GM19238 (cell line): ENCODE measurements around the gene SYNGR3.
"Not testable (repeated sequence)": the region's sequence is repeated elsewhere in the genome, so short reads cannot be mapped to it uniquely, and the experiment has no call there.

Experiments used
- DNase-seq: peaks from one replicate; pipeline ENCODE4 v3.0.0; 2011; ENCODE audit warnings: low spot score; ENCODE audit not compliant: insufficient read length

The SYNGR3 gene

DNA sequence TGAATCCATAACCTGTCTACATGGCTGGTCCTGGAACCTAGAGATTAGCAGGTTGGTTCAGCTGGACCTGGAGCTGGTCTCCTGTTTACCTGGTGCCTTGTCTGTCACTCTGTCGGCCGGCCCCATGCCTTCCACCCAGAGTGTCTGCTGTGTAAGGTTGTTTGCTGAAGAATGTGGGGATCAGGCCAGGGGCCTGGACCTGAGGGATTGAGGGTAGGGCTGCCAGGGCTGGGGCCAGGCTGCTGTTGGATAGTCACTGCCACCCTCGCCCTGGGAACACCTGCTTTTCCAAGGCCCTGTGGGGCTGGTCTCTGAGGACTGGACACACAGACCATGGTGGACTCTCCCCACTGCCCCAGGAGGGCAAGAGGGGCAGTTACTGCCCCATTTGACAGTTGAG is 38.4 kb downstream of the SYNGR3 start:
- no peak for DNase-seq

DNA sequence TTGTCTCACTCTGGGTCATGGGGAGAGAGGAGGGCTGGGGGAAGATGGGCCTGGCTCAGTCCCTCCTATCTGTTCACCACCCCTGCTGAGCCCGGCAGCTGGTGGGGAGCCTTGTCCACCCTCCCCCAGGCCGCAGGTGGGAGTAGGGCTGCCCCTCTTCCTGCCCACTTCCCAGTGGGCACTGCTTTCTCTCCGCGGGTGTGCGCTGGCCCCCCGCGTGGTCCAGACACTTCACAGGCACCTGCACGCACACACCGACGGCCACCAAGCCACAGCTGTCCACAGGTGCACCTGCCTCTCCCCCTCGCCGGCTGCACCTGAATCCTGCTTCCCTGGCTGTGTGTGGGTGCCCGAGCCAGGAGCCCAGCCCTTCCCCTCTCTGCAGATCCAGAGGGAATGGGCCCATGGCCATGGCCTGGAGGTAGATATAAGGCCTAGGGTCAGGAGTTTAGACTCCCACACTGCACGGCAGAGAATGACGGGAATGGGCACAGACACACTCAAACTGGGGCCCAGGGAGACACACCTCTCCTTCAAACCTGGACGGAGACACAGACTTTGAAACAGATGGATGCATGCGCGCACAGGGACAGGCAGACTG is 39.0 kb downstream of the SYNGR3 start:
- no peak for DNase-seq

DNA sequence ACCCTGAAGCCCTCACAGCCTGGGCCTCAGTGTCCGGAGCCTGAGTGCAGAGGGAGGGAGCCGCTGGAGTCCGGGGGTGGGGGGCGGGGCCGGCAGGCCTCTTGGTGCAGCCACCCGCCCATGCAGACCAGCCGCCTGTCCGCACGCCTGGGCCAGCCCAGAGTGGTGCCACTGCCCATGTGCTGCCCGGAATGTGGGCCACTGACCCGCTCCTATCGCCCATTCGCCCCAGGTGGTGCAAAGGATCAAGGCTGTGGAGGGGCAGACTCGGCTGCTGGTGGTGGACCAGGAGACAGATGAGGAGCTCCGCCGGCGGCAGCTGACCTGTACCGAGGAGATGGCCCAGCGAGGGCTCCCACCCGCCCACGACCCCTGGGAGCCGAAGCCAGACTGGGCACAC is 39.6 kb downstream of the SYNGR3 start:
- DNase-seq, result no peak

DNA sequence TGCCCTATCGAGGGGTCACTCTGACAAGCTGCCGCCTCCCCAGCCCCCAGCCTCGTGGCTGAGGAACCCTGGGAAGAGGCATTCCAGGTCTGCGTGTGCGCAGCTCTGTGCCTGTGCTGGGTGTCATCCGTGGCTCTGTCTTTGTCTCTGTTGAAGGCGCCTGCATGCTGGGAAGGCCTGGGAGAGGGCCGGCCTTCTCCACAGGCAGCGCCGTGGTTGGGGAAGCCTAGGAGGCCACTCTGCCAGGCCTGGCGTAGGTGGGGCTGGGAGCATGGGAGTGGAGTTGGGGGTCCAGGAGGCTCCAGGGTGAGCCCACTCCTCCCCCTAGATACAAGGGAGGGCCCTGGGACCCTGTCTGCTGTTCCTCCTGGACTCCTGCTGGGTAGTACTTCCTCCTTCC is 40.3 kb downstream of the SYNGR3 start:
- no peak for DNase-seq

DNA sequence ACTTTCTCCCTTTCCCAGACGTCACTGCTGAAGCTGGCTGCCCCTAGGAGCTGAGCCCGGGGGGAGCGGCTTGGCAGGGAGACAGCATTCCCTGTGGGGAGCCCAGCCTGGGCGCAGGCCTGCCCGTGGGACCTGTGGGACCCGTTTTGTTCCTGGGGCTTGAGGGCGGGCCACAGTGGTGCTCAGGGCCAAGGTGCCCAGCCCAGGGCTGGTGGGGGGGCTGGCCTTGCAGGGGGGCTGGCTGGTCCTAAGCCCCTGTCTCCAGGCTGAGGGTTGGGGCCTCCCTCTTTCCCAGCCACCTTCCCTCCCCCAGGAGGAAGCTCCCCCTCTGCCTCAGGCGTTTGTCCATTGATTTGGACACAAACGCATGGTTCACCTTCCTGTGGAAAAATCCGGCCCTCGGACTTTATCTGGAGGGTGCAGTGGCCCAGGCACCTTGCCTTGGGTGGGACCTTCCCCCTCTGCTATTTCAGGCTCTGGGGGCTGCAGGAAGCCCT is 41.4 kb downstream of the SYNGR3 start:
- DNase-seq, result no peak

DNA sequence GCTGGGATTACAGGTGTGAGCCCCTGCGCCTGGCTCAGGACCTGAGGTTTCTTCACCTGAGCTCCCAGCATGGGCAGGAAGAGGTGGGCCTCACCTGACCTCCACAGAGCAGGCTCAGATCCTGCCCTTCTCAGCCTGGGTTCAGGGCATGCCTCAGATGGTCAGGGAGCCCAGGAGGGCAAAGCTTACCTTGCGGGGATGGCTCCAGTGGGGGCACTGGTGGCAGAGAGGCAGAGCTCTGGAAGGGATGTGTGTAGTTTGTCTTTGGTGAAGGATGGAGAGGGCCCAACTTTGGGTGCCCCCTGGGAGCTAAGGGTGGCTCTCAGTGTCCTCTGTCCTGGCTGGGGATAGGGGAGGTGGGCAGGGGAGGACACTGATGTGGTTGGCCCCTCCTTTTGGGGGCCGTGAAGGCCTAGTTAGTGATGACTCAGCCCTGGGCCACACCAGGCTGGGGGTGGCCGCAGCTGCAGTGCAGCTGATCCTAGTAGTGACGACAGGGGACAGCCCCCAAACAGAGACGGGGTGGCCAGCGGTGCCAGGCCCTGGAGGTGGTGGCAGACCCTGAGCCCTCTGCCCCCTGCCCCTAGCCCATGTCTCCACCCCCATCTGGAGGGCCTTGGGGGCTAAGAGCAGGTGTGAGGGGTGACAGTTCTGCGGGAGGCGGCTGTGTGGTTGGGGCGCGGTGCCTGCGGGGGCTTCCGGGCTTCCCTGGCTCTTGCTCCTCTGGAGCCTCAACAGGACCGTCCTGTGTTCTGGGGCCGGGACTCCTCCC is 42.7 kb downstream of the SYNGR3 start:
- no peak for DNase-seq

DNA sequence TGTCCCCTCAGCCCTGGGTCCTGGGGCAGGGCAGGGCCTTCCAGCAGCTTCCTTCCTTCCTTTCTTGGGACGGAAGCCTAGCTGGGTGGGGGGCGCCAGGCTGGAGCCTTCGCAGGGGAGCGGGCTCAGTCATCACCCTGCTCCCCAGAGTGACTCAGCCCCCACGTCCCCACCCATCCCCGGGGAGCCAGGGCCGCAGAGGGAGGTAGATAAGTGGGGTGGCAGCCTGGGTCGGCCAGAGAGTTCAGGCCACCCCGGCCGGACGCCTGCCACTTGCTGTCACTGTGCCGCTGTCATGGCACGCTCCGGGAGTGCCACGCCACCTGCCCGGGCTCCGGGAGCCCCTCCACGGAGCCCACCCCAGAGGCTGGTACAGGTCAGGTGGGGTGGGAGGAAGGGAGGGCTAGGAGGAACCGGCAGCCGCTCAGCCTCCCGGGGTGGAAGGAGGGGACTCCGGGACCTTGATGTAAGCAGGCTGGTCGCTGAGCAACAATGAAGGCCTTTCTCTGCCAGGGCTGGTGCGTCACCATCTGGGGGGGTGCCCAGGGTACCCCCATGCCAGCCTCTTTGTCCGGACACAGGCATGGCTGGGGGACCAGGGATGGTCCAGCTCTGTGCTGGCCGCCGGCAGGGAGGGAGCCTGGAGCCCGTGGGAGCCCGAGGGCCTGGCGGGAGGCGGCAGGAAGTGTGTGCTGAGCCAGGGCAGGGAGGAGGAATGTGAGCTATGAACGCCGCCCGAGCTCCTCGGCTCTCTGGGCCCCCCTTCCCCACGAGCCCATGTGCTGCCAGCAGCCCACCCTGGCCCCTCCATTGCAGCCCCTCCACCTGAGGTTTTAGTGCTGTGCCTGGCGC is 43.5 kb downstream of the SYNGR3 start:
- no peak for DNase-seq

DNA sequence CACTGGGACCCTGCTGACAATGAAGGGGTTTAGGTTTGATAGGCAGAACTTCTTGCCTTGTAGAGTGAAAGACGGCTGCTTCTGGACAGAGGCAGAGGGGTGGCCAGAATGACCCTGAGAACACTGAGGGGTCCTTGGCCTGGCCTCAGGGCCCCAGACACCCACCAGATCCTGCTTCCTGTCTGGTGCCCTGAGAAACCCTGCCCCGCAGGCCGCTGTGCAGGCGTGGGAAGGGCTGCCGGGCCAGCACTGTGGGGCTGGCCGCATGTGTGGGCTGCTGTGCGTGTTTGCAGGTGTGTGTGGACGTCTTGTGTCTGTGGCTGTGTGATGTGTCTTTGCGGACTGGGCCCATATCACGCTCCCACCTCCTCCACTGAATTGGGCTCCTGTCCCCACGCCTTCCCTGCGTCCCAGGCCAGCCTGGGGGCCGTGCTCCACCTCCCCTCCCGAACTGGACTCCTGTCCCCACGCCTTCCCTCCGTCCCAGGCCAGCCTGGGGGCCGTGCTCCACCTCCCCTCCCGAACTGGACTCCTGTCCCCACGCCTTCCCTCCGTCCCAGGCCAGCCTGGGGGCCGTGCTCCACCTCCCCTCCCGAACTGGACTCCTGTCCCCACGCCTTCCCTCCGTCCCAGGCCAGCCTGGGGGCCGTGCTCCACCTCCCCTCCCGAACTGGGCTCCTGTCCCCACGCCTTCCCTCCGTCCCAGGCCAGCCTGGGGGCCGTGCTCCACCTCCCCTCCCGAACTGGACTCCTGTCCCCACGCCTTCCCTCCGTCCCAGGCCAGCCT is 44.3 kb downstream of the SYNGR3 start:
- not testable (repeated sequence) for DNase-seq

DNA sequence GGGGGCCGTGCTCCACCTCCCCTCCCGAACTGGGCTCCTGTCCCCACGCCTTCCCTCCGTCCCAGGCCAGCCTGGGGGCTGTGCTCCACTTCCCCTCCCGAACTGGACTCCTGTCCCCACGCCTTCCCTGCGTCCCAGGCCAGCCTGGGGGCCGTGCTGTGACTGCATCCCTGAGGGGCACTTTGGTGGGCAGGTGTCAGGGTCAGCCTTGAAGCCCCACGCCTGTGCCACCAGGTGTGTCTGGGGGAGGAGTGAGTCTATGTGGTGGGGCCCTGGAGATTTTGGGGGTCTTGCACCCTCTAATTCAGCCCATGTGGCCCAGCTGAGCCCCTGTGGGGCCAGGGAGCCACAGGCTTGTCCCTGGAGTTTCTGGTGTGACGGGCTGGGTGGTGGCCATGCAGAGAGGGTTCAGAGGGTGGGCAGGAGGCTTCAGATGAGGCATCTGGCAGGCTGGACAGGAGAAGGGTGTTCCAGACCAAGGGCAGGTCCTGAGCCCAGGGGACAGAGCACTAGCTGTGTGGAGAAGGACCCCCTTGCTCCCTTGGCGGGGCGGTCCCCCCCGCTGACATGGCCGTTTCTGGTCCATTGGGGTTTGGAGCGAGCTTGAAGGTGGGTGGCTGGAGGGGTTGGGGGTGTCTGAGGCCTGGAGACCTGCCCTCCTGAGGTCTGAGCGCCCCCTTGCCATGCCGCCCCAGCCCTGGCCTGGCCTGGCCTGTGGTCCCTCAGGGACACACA is 45.1 kb downstream of the SYNGR3 start:
- no peak for DNase-seq

DNA sequence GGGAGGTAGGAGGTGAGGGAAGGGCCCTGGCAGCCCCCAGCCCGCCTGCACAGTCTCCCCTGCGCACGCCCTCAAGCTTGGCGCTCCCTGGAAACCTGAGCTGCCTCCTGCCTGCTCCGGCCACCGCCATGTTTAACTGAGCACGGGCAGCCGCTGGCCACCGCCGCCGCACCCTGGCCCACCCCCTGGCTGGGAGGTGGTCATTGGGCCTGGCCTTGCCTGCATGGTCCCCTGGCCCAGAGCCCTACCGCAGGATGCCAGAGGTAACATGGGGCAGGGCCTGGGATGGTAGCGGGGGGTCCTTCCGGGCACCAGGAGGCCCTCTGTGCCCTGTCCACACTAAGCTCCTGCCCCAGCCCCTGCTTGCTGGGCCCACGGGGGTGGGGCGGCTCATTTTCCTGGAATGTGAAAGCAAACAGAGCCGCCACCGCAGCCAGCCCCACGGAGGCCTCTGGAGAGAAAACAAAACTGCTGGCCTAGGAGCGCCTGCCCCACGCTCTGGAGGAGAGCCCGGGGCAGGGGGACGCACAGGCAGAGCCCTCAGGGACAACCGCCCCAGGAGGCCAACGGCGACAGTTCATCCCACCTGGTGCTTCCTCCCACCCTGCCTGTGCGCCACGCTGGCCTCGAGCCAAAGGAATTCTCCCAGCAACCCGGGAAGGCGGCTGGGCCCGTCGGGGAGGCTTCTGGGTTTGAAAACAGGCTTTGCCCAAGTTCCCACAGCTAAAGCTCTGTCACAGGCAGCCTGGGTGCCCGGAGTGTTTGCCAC is 45.8 kb downstream of the SYNGR3 start:
- no peak for DNase-seq

DNA sequence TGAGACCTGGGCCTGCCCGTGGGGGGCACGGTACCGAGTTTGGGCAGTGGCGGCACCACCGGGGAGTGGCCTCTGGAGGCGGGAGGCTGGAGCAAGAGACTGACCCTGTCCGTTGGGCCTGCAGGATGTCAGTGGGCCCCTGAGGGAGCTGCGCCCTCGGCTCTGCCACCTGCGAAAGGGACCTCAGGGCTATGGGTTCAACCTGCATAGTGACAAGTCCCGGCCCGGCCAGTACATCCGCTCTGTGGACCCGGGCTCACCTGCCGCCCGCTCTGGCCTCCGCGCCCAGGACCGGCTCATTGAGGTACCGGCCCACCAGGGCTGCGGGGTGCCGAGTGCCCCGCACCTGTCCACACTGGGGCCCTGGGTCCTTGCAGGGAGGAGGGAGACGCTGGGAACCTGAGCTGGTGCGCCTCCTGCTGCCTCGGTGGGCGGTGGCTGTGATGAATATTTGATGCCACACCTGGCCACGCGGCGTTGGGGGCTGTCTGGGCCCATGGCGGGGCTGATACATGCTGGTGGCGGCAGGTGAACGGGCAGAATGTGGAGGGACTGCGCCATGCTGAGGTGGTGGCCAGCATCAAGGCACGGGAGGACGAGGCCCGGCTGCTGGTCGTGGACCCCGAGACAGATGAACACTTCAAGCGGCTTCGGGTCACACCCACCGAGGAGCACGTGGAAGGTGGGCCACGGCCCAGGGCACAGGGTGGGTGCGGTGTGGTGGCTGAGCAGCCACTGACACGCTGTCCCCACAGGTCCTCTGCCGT is 46.6 kb downstream of the SYNGR3 start:
- no peak for DNase-seq

DNA sequence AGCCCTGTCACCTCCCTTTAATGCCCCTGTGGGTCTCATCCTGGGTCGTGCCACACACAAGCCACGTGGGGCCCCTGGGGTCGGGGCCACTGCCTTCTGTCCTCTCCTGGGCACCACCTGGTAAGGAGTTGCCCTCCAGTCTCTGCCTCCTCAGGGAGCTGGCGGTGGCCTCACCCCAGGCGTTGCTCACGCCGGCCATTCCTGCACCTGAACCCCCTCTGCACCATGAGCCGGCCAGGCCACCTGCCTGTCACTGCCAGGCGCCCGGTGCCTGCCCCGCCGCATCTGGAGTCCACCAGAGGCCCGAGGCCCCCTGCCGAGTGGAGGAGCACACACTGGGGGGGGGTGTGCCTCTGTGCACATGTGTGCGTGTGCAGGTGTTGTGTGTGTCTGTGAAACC is 47.3 kb downstream of the SYNGR3 start:
- no peak for DNase-seq

DNA sequence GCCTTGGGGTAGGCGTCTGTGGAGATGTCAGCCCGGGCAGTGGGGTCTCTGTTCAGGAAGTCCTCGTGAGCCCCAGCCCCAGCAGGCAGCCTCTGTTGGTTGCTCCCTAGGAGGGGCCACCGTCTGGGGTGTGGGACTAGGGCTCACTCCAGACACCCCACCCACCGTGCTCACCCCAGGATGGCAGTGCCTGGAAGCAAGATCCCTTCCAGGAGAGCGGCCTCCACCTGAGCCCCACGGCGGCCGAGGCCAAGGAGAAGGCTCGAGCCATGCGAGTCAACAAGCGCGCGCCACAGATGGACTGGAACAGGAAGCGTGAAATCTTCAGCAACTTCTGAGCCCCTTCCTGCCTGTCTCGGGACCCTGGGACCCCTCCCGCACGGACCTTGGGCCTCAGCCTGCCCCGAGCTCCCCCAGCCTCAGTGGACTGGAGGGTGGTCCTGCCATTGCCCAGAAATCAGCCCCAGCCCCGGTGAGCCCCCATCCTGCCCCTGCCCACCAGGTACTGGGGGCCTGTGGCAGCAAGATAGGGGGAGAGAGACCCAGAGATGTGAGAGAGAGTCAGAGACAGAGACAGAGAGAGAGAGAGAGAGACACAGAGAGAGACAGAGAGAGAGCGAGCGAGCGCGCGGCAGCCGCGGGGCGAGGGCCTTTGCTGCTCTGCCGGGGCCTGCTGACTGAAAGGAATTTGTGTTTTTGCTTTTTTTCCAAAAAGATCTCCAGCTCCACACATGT is 48.0 kb downstream of the SYNGR3 start:
- no peak for DNase-seq

DNA sequence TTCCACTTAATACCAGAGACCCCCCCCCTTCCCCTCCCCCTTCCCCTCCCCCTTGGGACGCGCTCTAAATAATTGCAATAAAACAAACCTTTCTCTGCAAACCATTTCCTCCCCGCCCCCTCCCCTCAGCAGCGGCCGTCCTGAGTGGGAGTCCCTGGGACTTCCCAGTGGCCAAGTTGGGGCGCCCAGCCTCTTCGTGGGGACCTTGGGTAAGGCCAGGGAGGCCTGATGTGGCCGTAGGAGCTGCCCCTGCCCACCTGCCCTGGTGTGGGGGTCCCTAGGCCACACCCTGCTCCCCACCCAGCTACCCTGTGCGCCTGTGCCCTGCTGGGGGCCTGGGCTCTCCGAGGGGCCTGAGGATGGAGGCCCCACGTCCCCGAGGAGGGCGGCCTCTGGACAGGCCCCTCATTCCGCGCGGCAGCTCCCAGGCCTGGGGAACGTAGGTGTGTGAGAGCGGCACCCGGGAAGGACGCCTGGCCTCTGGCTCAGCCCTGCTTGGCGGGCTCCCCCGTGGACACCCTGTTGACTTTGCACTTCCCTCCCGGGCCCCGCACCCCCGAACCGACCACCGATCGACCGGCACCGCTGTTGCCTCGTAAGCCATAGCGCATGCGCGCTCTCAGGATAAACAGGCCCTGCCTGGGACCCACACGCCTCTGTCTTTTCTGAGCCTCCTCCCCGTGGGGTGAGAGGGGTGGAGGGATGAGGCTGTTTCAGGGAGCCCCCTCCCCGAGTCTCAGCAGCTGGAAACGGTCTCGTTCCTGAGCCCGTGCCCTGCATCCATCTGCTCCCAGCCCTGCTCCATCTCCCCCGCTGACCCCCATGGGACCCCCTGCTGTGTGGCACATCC is 48.8 kb downstream of the SYNGR3 start:
- DNase-seq, result no peak

DNA sequence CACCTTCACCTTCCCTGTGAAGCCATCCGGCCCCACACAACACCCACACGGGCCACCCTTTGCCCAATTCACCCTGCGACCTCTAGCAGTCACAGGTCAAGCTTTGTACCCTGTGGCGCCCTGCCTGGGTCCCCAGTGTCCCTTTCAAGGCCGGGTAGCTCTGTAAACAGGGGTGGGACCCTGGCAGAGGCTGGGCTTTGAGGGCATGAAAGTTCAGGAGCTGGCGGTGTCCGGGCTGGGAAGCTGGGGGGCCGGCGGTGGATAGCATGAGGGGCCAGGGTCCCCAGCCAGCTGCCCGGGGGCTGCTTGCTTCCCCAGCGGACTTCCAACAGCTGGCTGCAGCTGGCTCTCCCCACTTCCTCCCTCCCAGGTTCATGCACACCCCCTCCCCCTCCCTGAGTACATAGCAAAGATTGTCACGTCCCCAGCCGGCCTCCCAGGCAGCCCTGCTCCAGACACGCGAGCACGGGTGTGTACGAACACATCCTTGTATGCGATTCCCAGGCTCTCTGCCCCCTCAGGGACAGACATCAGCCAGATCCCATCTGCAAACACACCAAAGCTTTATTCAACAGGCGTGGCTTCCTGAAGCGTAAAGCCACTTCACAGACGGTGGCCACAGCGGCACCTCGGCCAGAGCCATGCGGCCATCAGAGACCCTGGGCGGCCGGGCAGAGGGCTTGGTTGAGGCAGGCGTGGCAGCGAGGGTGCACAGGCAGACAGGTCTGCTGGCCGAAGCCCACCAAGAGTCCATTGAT is 49.7 kb downstream of the SYNGR3 start:
- DNase-seq, result no peak

DNA sequence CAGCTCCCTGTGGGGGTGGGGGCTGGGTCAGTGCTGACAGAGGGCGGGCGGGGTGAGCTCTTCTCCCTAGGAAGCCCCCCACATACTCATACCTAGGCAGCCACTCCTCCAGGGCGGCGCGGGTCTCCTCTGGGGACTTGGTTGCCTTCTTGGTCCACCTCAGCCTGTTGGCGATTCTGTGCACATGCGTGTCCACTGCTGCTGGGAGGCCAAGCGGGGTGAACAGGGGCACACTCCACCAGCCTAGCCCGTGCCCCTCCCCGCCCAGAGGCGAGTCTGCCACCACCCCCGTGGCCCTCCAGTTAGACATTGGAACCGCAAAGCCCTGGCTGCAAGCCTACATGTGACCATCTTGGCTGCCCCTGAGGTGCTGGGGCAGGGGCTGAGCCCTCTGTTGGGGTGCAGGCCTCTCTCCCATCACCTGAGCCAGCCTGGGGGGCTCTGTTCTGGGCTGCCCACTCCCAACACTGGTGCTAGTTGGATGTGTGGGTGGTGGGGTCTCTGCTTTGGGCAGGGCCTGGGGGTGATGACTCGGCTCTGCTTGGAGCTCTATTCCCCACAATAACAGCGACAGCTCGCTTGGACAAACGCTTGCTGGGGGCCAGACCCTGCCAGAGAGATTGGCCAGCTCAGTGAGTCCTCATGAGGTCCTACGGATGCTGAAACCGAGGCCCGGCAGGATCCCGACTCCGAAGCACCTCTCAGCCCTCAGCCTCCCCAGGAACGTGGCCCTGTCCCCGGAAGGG is 50.4 kb downstream of the SYNGR3 start:
- no peak for DNase-seq
